Fibroblast of mammary gland (primary cell): Measurements from ENCODE around the gene EXPH5.

Experiments used
- DNase-seq: peaks from one replicate; pipeline ENCODE4 v3.0.0-alpha.2; 2010; ENCODE audit warnings: low read depth
- H3K4me3 ChIP-seq: 2 replicates; pipeline ENCODE4 v1.5.1; 2011; ENCODE audit warnings: low read depth, mild to moderate bottlenecking, low read length, moderate library complexity; ENCODE audit not compliant: control insufficient read depth
- TF ChIP-seq, protein P1 (sequence below): conservative IDR thresholded peaks from 2 replicates; pipeline ENCODE4 v1.5.1; 2011; ENCODE audit warnings: low read depth, low read length, inconsistent platforms; ENCODE audit not compliant: control insufficient read depth, insufficient read depth

EXPH5 gene

GRCh38 chr11:108498046-108498815 is 95.3 kb downstream of the EXPH5 start, which contains the start of gene POGLUT3:
POGLUT3 (minus strand) TSS chr11:108498384; CDS start chr11:108498366, 18 bp downstream.
- DNase-seq: peak; percentile 37
- TF ChIP-seq, protein P1, sequence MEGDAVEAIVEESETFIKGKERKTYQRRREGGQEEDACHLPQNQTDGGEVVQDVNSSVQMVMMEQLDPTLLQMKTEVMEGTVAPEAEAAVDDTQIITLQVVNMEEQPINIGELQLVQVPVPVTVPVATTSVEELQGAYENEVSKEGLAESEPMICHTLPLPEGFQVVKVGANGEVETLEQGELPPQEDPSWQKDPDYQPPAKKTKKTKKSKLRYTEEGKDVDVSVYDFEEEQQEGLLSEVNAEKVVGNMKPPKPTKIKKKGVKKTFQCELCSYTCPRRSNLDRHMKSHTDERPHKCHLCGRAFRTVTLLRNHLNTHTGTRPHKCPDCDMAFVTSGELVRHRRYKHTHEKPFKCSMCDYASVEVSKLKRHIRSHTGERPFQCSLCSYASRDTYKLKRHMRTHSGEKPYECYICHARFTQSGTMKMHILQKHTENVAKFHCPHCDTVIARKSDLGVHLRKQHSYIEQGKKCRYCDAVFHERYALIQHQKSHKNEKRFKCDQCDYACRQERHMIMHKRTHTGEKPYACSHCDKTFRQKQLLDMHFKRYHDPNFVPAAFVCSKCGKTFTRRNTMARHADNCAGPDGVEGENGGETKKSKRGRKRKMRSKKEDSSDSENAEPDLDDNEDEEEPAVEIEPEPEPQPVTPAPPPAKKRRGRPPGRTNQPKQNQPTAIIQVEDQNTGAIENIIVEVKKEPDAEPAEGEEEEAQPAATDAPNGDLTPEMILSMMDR: no peak
- peak within 1 kb of the TSS; percentile 66 for H3K4me3 ChIP-seq

DNA sequence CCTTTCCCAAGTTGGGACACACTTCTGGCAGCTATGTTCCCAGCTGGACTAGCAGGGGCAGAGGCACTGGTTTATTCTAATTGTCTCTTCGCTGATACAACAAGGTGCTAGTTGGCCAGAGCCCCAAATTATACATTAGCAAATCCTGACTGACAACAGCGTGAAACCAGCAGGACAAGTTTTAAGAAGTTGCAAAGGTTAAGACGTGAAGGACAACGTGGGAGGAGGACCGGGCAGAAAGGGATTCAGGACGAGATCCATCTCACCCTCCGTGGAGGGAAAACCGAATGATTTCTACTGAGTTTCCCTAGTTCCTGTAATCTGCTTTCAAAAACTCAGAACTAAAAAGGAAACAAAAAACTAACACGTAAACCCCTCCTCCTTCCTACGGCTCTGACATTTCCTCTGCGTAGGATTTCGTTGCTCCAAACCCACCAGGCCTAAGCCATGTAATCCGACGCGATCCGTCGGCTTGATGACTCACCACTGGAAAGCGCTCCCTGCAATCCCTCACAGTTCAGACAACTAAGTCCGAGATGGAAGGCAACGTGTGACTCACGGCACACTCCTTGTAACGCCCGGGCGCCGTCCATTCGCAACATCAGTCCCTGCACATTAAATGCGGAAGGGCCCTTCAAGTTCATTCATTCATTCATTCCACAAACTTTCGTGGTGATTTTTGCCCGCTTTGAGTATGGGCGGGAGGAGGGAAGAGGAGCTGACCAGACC is 96.1 kb downstream of the EXPH5 start:
- TF ChIP-seq, protein P1: no peak
- H3K4me3 ChIP-seq: peak overlapping the region; percentile 66
- peak; percentile 99 for DNase-seq

- TF ChIP-seq, protein P1: no peak
- peak overlapping the region; percentile 66 for H3K4me3 ChIP-seq
- DNase-seq: peak; percentile 17
Observed at GRCh38 chr11:108496643-108497256, 96.8 kb downstream of the EXPH5 start.

DNA sequence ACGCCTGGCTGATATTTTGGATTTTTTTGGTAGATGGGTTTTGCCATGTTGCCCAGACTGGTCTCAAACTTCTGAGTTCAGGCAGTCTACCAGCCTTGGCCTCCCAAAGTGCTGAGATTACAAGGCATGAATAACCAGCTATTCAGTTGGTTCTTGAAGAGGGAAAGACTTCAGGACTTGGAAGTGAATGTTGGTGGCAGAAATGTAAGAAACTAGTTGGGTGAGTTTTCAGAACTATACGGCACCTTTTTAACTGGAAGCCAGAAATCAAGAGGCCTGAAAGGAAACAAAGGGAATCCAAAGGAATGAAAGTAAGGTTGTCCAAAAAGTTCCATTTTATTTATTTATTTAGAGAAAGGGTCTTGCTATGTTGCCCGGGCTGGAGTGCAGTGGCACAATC is 98.2 kb downstream of the EXPH5 start:
- TF ChIP-seq, protein P1: no peak
- H3K4me3 ChIP-seq: no peak overlapping the region
- no peak for DNase-seq

- TF ChIP-seq, protein P1: no peak
- H3K4me3 ChIP-seq: no peak overlapping the region
- DNase-seq: no peak
Observed at GRCh38 chr11:108494182-108494581, 99.4 kb downstream of the EXPH5 start.

DNA sequence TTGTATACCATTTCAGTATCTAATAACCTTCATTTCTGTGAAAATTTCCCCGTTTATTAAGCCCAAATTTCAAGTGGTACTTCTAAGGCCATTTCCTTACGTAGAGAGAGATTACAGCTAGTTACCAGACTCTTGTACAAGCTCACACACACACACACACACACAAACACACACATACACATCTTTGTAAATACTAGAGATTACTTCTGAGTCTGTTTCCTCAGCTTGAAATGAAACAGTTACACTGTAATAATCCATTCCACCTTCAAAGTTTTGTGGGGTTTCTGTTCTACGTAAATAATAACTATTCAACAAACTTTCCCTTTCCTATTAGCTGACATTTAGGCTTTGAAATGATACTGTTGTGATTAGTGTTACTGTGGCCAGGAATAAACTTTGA is 101.6 kb downstream of the EXPH5 start:
- TF ChIP-seq, protein P1: no peak
- DNase-seq: no peak
- H3K4me3 ChIP-seq: no peak overlapping the region
